ENCODE results near the gene LEMD2. TPM values are rescaled to one million over a fixed set of nuclear protein-coding genes. Genes with fewer than 3 reads are reported as not detected.

LEMD2 gene
- total and polyA plus RNA-seq, 10 donors, result 38.6 to 97.6 (median 61.6) TPM

- Histone ChIP-seq H3K27me3 (replicated peaks in 1 of 7) (peaks cover 0 to 48% (median 16%) of the 10 kb centered on the region in 7 donors), H3K4me3 (no peak overlapping the region), H3K27ac (no peak overlapping the region), H3K36me3 (no peaks in the 10 kb centered on the region), H3K9me3 (no peaks in the 10 kb centered on the region), H3K4me1 (no peaks in the 10 kb centered on the region)
- intact Hi-C loops (cut with DNase I; ENCODE audit: low total_unique reads), result no loop called here
- DNase-seq, result no peak
- 77 to 90% (median 83%) methylated on average over 5 of the region's 5 CpGs for WGBS, 5 donors
- TF ChIP-seq POLR2A (IDR thresholded peaks at IDR 0.05), result no peak
- no peak for TF ChIP-seq CTCF (IDR thresholded peaks at IDR 0.05 in 8 of 11, conservative IDR thresholded peaks at IDR 0.05 in 3 of 11)
- TF ChIP-seq POLR2AphosphoS5 (IDR thresholded peaks at IDR 0.05), result no peak
Observed at GRCh38 chr6:33817489-33817888, 28.6 kb upstream of the LEMD2 start.

- Histone ChIP-seq H3K27ac (no peak overlapping the region), H3K9me3 (no peaks in the 10 kb centered on the region), H3K4me3 (no peak overlapping the region), H3K4me1 (no peaks in the 10 kb centered on the region), H3K27me3 (replicated peaks in 1 of 7) (peaks cover 0 to 54% (median 20%) of the 10 kb centered on the region in 7 donors), H3K36me3 (no peaks in the 10 kb centered on the region)
- WGBS, 5 donors, result 69 to 82% (median 76%) methylated on average over 8 of the region's 8 CpGs
- TF ChIP-seq CTCF (IDR thresholded peaks at IDR 0.05 in 8 of 11, conservative IDR thresholded peaks at IDR 0.05 in 3 of 11), result no peak
- TF ChIP-seq POLR2AphosphoS5 (IDR thresholded peaks at IDR 0.05), result no peak
- no peak for TF ChIP-seq POLR2A (IDR thresholded peaks at IDR 0.05)
- intact Hi-C loops (cut with DNase I; ENCODE audit: low total_unique reads), result no loop called here
- DNase-seq, result no peak
Observed at GRCh38 chr6:33816911-33817310, 28.0 kb upstream of the LEMD2 start.

DNA sequence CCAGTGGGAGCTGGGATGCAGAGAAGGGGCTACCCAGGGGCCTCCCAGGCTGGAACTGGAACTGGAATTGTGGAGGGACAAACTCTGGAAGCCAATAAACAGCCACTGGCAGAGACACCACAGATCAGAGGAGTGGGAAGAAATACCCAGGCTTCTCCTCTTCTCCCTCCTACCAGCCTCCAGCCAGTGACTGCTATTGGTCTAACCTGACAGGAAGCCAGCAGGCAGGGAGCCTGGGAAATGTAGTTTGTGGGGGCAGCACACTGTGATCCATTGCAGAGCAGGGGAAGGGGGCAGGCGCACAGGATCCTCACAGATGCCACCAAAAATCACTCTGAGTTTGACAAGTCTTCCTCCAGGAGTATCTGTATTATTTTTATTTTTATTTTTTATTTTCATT lies 26.9 kb upstream of the LEMD2 start:
- H3K36me3 ChIP-seq, result no peaks in the 10 kb centered on the region
- H3K4me3 ChIP-seq, result no peak overlapping the region
- no peaks in the 10 kb centered on the region for H3K4me1 ChIP-seq
- intact Hi-C loops (cut with DNase I; ENCODE audit: low total_unique reads), result no loop called here
- TF ChIP-seq POLR2AphosphoS5 (IDR thresholded peaks at IDR 0.05) (no peak), CTCF (IDR thresholded peaks at IDR 0.05 in 8 of 11, conservative IDR thresholded peaks at IDR 0.05 in 3 of 11) (no peak), POLR2A (IDR thresholded peaks at IDR 0.05) (no peak)
- no peak overlapping the region for H3K27ac ChIP-seq
- DNase-seq, result no peak
- 7 to 59% (median 45%) methylated on average over 1 of the region's 1 CpG for WGBS, 5 donors
- peaks cover 0 to 62% (median 20%) of the 10 kb centered on the region in 7 donors for H3K27me3 ChIP-seq (replicated peaks in 1 of 7)
- H3K9me3 ChIP-seq, result no peaks in the 10 kb centered on the region

DNA sequence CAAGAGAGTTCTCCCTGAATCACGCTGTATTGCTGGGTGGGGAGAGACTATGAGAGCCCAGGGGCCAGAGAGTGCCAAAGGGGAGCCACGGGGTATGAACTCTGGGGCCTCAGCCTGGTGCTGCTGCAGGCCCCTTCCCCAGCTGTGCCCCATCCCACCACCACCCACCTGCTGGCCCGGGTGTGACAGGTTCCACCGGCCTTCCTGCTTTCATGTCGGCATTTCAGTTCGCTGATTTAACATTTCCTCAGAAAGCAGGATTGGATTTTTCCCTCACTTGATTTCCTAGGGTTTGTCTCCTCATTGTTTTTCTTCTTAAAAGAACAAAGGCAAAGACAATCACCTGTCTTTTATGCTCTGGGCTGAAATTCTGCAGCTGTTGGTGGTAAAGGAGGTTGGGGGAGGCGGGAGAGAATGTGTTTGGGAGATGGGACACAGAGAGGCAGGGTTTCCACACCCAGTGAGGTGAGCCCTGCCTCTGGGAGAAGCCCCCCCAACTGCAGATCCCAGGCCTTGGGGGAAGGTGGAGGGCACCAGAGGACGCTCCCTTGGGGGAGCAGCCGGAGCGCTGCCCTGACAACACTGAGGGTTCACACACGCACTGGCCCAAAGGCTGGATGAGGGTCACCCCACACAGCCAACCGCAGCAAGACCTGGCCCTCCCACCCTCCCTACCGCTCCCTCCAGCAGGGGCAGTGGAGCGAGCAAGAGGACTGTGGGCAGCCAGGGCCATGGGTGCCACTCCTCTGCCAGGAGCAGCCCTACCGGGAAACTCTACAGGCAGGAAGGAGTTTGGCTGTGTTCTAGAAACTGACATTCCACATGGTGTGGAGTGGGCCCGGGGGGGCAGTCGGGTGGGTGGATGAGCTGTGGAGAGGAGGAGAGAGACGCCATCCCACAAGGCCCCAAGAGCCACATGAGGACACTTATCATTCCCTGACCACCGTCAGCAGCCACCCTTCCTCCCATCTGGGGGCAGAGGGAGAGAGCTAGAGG lies 25.4 kb upstream of the LEMD2 start:
- no peak for TF ChIP-seq CTCF (IDR thresholded peaks at IDR 0.05 in 8 of 11, conservative IDR thresholded peaks at IDR 0.05 in 3 of 11)
- TF ChIP-seq POLR2A (IDR thresholded peaks at IDR 0.05), result no peak
- TF ChIP-seq POLR2AphosphoS5 (IDR thresholded peaks at IDR 0.05), result no peak
- H3K4me1 ChIP-seq, result no peaks in the 10 kb centered on the region
- 69 to 74% (median 72%) methylated on average over 18 to 19 of the region's 19 CpGs for WGBS, 5 donors
- intact Hi-C loops (cut with DNase I; ENCODE audit: low total_unique reads), result no loop called here
- H3K9me3 ChIP-seq, result no peaks in the 10 kb centered on the region
- no peak overlapping the region for H3K27ac ChIP-seq
- no peaks in the 10 kb centered on the region for H3K36me3 ChIP-seq
- H3K4me3 ChIP-seq, result no peak overlapping the region
- peaks cover 0 to 67% (median 20%) of the 10 kb centered on the region in 7 donors for H3K27me3 ChIP-seq (replicated peaks in 1 of 7)
- DNase-seq, result no peak
